Stimulated activated CD8-positive, alpha-beta memory T cell treated with anti-CD3 and anti-CD28 coated beads, Interleukin-2, amount 100 ng/mL, for 48 hours (primary cell): ENCODE measurements around the gene CFAP92.

ENCODE experiments used
- DNase-seq, 2 donors: peaks; one replicate each; pipeline ENCODE4 v3.0.0-alpha.2; 2020; ENCODE audit warnings: low read depth in 2 of 2

The CFAP92 gene

GRCh38 chr3:129026728-129027543, 33.1 kb upstream of the CFAP92 start:
- DNase-seq = peak; percentile 85

DNA sequence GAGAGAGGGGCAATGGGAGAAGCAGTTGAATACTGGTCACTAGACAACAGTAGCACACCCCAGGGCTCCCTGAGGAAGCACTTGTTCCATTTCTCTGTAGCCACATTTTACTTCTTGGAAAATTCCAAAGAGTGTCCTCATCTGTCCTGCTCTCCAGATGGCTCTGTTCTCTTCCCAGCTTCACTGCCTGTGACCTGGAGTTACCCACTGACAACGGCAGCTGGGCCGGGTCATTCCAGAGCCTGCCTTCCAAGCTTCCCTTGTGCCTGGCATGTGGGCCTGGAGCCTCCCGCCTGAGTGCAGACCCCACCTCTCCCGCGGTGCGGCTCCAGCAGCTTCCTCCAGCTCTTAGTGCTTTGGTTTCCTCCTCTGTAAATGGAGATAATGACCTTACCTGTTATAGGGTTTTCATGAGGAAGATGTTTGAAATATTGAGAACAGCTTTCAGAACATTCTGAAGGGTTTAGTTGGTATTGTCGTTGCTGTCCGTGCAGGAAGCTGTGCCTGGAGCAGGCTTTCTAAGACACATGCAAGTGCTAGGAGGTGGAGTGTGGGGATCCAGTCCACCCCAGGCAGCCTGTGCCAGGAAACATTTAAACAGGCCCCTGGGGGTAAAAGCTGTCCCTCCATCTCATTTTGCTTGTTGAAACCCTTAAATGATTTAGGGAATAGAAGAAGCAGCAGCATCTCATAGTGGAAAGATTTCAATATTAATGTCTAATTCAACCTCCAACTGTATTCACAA, 32.0 kb upstream of the CFAP92 start:
- no peak for DNase-seq

DNA sequence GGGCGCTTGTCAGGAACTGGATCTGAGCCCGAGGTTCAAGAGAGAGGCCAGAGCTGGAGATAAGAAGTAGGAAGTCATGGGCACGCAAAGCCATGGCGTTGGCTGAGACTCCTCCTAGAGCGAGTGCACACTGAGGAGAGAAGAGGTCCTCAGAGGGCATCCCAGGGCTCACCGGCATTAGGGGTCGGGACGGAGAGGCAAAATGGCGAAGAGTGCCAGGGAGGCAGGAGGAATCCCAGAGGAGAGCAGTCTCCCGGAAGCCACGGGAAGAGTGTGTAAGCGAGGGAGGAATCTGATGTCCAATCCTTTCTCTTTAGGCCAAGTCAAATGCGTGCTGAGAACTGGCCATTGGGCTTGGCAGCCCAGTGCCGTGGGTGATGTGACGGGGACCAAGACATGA, 31.2 kb upstream of the CFAP92 start:
- no peak for DNase-seq

DNA sequence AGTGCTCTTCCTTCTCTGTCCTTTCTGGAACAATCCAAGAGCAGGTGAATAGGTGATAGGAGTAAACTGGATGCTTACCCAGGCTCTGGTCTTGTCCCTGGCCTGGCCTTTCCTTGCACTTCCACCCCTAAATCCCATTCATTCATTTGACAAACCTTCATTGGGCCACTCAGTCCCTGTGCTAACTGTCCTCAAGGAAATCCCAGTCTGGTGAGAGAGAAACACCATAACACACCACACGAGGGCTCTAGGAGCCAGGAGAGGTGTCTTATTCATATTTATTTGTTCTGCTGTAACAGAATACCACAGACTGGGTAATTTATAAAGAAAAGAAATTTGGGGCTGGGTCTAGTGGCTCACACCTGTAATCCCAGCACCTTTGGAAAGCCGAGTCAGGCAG, 30.0 kb upstream of the CFAP92 start:
- DNase-seq = no peak

DNA sequence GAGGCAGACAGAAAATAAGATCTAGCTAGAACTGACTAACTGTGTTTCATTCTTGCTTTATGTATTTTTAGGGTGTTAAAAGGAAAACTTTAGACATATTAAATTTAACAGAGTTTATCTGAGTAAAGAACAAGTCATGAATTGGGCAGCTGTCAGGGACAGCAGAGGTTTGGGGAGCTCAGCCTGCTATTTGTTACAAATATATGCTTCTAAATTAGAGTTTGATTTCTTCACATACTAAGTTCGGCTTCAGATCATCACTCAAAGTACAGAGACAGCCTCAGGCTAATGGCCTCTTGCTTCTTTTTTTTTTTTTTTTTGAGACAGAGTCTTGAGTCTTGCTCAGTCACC, 29.1 kb upstream of the CFAP92 start:
- DNase-seq = no peak

DNA sequence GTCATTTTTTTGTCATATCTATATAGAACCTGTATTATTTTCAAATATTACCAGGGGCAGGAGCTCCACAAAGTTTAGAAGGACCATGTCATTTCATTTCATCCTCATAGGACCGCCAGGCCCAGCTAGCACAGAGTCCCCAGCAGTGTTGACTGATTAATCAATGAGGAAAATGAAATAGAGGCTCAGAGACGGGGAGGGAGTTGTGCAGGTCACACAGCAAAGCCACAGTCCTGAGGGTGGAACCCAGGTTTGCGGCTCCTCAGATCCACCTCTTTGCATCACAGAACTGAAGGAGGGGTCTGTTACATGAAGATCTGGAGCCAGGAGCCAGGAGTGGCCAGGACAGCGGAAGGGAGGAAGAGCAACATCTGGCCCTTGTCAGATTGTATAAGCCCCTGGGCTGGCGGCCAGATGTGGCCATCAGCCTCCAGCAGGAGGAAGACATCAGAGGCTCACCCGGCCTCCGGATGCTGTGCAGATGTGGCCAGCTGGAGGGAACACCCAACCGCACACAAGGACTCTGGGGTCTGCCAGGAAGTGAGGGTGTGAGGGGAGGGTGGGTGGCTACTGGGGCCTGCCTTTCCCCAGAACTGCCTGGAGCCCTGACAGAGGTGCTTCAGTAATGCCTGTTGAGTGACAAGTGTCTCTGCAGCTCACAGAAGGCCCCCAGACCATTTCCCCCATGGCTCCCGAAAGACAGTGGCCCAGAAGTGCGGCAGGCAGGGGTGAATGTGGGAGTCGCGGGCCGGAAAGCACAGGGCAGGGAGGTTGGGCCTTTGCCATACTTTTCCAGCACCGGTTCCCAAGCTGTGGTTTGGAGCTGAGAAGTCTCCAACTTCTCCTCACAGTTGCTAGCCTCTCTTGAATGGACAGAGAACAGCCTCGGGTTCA, 28.5 kb upstream of the CFAP92 start:
- DNase-seq = no peak

DNA sequence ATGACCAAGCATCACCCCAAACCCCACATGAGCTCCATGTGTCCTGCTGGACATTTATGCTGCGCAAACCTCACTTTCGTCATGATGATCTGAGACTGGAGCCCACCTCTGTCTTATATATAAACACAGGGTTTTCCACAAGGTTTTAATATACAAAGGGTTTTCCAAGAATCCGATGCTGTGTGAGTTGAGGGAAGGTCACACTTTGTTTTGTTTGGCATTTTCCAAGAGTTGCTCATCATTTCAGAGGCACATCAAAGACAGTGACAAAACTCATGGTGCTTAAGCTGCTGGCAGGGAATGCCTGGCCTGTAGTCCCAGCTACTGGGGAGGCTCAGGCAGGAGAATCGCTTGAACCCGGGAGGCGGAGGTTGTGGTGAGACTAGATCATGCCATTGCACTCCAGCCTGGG, 27.3 kb upstream of the CFAP92 start:
- DNase-seq = no peak

DNA sequence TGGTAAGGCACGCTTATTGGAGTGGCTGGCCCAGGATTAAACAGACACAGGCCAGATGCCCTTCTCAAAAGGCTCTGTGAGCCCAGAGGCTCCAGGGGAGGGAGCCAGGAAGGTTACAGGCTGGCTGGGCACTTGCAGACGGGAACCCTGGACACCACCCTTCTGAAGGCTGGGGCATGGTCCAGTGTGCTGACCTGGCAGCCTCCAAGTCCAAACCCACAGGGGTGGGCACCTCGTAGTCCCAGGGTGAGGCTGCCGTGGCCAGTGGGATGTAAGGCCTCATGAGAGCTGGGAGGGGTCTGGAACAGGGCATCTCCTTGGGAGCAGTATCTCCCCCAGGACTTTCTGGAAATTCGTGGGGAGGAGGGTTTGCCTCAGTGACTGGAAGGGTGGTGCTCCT, 26.8 kb upstream of the CFAP92 start:
- no peak for DNase-seq

DNA sequence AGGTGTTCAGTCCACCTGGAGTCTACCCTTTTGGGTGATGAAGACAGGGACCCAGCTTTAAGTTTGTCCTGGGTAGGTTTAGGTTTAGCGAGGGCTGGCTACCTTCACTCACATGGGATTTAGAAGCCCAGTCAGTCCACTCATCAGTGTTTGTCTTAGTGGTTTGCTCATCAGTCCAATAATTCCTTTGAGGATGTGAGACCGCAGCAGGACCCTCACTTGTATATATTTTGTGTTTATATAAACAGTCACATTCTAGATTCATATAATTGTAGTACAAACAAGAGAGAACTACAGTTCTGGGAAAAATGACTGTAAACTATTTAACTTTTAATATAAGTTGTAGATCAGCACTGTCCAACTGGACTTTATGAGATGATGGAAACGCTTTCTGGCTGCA, 25.4 kb upstream of the CFAP92 start:
- DNase-seq = no peak

DNA sequence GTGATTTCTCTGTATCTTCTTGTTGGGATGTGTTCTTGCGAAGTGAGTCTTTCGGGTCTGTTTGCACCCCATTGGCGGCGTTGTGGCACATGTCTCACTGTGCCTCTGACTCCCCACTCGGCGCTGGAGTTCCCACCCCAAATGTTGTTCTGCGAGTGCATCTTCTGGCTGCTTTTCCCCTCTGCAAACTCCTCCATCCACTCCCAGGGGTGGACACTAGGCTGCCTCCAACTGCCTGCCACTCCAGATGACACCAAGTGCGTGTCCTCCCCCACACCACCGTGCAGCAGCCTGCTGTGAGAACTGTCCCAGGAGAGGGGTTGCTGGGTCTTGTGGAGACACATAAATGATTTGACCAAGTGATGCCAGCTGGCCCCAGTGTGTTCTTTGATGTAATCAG, 24.9 kb upstream of the CFAP92 start:
- no peak for DNase-seq

DNA sequence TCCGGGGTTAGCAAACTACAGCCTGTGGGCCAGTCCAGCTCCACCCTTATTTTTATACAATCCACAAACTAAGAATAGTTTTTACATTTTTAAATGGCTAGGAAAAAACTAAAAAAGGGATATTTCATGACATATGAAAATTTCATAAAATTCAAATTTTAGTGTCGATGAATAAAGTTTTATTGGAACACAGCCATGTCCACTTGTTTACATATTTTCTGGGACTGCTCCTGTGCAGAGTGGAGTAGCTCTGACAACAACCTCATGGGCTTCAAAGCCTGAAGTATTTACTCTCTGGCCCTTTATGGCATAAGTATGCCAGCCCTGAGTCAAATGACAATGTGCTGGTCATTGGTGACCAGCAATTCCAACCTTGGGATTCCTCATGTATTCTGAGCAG, 24.4 kb upstream of the CFAP92 start:
- no peak for DNase-seq

DNA sequence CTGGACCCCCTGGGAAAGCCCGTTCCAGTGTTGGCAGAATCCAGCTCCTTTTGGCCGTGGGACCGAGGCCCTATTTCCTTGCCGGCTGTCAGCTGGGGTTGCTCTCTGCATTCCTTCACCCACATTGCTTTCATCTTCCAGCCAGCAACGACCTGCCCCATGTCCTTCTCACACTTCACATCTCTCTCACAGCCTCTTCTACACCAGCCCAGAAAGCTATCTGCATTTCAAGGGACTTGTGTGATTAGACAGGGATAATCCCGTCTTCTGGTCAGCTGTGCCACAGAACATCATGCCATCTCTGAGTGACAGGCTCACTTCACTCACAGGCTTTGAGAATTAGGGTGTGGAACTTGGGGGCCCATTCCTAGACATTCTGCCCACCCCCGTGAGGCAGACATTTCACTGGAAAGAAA, 23.6 kb upstream of the CFAP92 start:
- no peak for DNase-seq

DNA sequence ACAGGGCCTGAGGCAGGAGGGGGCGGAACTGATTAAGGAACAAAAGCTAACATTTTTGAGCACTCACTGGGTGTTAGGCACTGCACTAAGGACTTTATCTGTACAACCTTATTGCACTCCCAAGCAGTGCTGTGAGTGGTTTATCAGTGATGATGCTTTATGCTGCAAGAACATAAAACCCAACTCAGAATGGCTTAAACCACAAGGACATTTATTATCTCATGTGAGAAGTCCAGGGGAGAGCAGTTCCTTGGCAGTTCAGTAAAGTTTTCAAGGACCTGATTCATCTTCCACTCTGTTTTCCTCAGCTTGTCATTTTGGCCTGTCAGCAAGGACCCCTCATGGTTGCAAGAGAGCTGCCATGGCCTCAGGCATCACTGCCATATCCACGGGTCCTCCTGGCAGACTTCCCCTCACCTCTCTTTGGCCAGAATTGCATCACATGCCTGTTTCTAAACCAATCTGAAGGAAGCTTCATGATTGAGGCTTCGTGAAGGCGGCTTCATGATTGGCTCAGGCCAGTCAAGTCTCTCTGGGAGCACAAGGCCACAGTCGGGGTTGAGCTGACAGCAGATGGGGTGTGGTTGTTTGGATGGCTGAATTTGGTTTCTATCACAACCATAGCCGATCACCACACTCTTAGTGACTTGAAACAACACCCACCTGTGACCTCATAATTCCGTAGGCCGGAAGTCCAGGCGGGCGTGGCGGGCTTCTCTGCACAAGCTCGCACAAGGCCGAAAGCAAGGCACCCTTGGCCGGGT, 23.0 kb upstream of the CFAP92 start:
- DNase-seq = no peak

GRCh38 chr3:129016356-129016719, 22.5 kb upstream of the CFAP92 start:
- peak in 1 of 2 donors; percentile 23 for DNase-seq

DNA sequence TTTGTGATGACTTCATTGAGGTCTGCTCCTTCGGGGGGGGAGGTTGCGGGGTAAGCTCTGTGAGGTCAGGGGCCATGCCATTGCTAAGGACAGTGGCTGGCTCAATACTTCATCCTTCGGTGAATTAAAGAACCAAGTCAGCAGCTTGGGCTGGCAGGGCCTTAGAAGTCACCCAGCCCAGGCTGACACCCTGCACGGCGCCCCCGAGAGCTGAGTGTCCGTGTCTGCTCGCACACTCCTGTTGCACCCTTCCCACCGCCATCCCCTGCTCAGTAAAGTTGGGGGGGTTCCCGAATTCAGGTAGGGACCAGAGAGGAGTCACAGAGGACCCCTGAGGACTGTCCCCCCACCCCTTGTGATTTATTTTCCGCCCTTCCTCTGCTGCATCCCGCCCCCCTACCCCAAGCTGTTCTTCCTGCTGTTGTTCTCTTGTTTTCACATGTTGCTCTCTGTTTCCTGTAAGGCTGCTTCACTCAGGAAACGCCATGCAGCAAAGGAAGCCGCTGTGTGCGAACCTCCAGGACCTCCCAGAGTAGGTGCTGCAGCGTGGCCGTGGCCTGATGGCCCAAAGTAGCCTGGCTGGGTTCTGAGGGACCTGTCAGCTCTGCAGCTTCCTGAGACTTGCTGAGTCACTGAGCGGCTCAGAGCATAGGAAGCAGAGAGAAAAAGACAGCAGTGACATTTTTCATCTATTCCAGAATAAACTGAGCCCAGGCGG, 21.7 kb upstream of the CFAP92 start:
- DNase-seq = no peak

DNA sequence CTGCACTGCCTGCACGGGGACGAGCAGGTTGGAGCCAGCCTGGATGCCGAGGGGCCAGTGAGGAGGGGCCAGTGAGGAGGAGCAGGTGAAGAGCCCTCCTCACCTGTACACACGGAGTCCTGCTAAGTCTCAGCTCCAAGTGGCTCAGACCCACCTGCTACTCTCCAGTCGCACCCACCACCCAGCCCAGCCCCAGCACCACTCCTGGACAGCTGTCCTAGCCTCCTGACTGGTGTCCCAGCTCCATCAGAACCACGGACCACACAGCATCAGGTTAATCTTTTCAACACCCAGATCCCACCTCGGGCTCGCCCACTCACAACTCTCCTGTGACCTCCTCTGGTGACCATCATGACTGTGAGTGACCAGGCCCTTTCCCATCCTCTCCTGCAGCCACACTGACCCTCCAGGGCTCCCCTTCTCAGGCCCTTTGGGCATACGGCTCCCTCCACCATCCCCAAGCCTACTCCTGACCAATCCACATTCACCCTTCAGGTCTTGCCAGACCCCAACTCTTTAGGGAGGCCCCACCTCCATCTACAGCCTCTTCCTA, 21.0 kb upstream of the CFAP92 start:
- DNase-seq = no peak

- no peak for DNase-seq
Observed at GRCh38 chr3:129014148-129014547, 20.3 kb upstream of the CFAP92 start.

GRCh38 chr3:129013491-129013891, 19.6 kb upstream of the CFAP92 start:
- DNase-seq = no peak

- no peak for DNase-seq
Observed at GRCh38 chr3:129010310-129010956, 16.6 kb upstream of the CFAP92 start.

DNA sequence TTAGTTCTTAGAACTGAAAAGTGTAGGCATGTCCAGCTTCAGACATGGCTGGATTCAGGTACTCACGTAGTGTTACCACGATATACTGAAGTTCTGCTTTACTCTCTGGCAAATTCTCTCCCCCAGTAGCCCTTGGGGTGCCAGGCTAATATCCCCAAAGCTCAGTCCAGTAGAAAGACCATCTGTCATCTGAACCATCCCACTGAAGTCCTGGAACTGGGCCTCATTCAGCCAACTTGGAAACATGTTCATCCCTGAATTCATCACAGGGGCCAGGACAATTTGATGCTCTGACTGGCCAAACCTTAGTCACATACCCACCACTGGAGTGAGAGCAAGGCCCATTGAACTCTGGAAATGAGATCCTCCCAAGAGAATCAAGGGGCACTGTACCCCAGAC, 15.4 kb upstream of the CFAP92 start:
- no peak for DNase-seq
